NCI-H1092 (cell line): ENCODE data around the gene CLIC4.
"Not testable (repeated sequence)": the region's sequence is repeated elsewhere in the genome, so short reads cannot be mapped to it uniquely, and the experiment has no call there.

ENCODE experiments used
- DNase-seq: peaks from one replicate; lab custom pipeline; 2025; lab: John Stamatoyannopoulos, UW

CLIC4 gene

DNA sequence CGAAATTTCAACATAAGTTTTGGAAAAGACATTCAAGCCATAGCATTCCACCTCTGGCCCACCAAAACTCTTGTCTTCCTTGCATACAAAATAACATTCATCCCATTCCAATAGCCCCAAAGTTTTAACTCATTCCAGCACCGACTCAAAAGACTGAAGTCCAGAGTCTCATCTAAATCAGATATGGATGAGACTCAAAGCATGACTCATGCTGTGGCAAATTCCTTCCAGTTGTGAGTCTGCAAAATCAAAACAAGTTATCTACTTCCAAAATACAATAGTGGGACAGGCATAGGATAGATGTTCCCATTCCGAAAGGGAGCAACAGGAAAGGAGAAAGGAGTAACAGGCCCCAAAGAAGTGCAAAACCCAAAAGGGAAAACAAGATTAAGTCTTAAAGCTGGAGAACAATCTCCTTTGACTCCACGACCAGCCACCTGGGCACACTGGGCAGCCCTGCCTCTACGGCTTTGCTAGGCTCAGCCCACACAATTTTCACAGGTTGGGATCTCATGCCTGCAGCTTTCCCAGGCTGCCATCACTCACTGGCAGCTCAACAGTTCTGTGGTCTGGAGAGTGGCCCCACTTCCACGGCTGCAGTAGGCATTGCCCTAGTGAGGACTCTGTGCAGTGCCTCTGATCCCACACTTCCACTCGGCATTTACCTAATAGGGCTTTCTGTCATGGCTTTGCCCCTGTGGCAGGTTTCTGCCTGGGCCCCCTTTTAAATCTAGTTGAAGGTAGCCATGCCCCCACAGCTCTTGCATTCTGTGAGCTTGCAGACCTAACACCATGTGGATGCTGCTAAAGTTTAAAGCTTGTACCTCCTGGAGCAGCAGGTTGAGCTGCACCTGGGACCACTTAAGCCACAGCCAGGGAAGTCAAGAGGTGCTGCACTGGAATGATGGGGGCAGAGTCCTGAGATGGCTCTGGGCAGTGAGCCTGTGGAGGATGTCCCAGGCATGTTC, 133.8 kb downstream of the CLIC4 start:
- DNase-seq = no peak

DNA sequence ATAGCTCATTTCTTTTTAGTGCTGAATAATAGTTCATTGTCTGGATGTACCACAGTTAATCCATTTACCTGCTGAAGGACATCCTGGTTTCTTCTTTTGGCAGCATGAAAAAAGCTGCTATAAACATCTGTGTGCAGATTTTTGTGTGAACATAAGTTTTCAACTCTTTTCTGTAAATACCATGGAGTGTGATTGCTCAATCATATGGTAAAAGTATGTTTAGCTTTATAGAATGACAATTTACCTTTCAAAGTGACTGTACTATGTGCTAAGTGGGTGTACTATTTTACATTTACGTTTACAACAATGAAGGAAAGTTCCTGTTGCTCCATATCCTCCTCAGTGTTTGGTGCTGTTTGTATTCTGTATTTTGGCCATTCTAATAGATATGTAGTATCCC, 135.8 kb downstream of the CLIC4 start:
- no peak for DNase-seq

DNA sequence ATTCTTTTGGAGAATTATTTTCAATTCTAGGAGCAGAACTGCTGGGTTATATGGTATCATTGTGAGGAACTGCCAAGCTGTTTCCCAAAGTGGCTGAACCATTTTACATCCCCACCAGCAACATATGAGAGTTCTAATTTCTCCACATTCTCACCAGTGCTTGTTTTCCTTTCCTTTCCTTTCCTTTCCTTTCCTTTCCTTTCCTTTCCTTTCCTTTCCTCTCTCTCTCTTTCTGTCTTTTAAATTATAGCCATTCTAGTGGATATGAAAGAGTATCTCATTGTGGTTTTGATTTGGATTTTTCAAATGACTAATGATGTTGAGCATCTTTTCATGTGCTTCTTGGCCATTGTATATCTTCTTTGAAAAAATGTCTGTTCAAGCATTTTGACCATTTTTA, 139.5 kb downstream of the CLIC4 start:
- DNase-seq = no peak

DNA sequence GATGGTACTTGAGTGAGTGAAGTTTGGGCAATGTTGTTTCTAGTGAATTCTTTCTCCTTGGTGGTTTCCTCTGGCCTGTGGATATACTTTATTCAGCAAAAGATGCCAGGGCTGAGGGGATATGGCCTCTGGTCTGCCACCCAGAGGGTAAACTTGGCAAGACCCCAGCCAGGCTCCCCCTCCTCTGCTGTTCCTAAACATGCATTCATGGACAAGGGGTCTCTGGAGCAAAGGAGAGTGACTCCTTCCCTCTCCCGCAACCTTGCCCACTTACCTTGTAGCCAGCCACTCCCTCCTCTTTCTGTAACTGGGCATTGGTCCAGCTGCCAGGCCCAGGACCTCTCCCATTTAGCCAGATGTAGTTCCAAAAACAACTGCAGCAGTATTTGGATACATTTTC, 141.0 kb downstream of the CLIC4 start:
- DNase-seq = no peak

DNA sequence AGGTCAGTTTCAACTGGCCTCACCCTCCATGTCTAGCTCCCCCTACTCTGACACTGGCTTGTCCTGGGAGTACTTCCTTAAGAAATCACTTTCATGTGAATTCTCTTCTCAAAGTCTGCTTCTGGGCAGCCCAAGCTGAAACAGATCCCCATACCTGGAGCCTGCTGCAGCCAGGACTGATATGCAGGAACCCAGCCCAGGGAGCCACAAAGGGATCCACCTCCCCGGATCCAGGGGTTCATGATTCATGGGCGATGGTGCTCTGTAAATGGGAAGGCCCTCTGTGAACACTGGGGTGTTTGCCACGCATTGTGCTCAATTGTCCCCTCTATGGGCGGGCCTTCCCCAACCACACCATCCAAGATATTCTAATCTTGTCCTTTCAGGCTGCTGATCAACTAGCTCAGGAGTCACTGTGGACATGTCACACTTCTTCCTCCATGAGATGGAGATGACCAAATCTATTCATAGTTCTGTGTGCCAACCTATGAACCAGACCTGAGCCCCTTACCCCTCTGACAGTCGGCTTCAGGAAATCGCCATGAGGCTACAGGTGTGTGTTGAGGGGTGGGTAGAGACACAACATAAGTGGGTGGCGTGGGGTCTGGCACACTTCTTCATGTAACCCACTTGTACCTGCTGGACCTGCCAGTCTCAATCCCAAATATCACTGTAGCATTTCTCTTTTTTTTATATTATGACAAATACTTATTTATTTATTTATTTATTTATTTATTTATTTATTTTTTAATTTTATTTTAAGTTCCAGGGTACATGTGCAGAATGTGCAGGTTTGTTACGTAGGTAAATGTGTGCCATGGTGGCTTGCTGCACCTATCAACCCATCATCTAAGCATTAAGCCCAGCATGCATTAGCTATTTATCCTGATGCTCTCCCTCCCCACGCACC, 143.1 kb downstream of the CLIC4 start:
- no peak for DNase-seq

DNA sequence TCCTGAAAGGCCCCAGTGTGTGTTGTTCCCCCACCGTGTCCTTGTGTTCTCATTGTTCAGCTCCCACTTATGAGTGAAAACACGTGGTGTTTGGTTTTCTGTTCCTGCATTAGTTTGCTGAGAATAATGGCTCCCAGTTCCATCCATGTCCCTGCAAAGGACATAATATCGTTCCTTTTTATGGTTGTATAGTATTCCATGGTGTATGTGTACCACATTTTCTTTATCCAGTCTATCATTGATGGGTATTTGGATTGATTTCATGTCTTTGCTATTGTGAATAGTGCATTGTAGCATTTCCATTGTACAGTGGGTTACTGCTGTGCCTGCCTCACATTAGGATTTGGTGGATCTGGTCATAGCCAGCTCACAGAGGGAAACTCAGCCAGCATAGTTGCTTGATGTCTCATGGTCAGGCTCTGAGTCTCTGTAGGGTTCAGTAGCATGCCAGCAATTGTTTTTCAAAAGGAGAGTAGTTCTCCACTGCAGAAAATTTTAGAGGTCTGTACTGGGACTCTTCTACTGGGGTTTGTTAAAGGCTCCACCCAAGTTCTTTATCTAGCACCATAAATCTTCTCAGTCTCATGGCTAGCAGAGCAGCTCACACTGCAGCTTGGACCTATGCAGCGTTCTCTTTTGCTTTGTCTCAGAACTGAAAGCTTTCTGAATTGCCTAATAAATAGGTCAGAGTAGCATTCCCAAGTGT, 143.9 kb downstream of the CLIC4 start:
- no peak for DNase-seq

DNA sequence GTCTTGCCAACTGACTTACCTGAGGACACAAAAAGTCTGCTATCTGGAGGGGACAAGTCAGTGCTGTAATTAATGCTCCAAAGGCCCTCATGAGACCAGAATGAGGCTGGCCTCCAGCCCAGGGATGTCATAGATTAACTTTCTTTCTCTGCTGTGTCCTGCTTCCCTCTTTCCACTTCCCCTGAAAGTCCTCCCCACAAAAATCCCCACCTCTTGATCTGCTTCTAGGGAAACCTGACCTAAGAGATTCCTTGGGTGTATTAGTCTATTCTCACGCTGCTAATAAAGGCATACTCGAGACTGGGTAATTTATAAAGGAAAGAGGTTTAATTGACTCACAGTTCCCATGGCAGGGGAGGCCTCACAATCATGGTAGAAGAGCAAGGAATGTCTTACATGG, 145.6 kb downstream of the CLIC4 start:
- DNase-seq = no peak

DNA sequence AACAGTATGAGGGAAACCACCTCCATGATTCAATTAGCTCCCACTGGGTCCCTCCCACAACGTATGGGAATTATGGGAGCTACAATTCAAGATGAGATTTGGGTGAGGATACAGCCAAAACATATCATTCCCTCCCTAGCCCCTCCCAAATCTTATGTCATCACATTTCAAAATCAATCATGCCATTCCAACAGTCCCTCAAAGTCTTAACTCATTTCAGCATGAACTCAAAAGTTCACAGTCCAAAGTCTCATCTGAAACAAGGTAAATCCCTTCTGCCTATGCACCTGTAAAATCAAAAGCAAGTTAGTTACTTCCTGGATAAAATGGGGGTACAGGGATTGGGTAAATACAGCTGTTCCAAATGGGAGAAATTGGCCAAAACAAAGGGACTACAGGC, 146.1 kb downstream of the CLIC4 start:
- not testable (repeated sequence) for DNase-seq

DNA sequence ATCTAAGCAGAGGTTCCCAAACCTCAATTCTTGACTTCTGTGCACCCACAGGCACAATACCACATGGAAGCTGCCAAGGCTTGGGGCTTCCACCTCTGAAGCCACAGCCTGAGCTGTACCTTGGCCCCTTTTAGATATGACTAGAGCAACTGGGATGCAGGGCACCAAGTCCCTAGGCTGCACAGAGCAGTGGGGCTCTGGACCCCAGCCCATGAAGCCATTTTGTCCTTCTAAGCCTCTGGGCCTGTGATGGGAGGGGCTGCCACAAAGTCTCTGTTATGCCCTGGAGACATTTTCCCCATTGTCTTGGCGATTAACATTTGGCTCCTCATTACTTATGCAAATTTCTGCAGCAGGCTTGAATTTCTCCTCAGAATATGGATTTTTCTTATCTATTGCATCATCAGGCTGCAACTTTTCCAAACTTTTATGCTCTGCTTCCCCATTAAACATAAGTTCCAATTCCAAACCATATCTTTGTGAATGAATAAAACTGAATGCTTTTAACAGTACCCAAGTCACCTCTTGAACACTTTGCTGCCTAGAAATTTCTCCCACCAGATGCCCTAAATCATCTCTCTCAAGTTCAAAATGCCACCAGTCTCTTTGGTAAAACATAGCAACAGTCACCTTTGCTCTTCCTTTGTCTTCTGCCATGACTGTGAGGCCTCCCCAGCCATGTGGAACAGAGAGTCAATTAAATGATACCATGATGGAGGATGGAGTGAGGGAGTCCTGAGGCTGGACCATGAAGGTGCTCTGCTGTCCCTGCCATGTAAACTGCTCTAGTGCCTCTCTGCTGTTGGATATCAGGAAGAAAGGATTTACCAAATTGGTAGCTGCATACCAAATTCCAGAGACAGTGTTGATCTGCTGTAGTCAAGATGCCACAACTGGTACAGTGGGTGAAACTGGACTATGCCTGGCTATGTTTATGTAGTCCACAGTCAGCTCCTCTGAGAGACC, 147.2 kb downstream of the CLIC4 start:
- DNase-seq = no peak

DNA sequence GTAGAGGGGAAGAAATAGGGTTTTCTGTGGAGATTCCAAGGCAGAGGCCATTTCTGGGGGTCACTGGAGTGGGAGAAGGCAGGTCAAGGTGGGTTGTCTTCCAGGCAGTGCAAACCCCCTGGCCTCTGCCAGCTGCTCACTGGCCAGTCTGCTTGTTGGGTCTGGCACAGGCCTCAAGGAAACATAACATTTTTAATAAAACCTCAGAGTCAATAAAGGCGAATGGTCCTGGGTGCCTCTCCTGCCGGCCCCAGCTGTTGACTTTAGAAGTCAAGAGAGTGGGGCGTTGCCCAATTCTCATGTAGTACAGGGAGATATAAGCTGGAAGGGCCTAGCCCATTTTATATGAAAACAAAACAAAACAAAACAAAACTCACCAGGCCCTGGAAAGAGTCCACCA, 148.2 kb downstream of the CLIC4 start:
- DNase-seq = no peak
